ENCODE data around the gene ADAR.
"Not testable (repeated sequence)": the region's sequence is repeated elsewhere in the genome, so short reads cannot be mapped to it uniquely, and the experiment has no call there.

The ADAR gene
- 530 to 710 (median 612) reads per million in 9 experiments for total RNA-seq

DNA sequence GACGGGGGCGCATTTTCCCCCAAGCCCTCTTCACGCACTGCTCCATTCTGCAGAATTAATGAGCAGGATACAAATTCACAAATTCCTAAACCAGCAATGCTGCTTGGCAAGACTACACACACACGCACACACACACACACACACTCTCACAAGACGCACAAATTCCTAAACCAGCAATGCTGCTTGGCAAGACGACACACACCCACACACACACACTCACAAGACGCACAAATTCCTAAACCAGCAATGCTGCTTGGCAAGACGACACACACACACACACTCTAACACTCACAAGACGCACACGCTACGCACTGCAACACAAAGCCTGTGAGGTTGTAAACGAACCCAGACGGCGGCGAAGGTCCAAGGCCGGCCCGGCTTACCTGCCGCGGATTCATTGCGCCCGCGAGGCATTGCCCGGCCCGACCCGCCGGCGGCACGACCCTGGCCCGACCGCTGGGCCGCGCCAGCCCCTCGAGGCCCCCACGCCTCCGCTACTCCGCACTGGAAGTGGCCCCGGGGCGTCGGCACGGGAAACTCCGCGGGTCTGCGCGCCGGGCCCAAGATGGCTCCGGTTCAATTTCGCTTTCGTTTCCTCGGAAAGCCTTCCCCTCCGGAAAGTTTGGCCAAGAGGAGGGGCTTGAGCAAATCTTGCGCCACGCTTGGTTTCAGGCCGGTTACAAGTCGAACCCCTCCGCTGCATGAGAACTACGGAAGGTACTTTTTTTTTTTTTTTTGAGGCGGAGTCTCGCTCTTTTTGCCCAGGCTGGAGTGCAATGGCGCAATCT, at the start of gene ADAR:
TSS of gene ADAR (minus strand) at position 578 of the 788 bp plus-strand sequence. CDS start at position 398, 180 bp downstream.
- Mint-ChIP-seq H3K36me3 (ENCODE audit: insufficient read depth) (peaks cover 34% of the 10 kb centered on the region), H3K27me3 (no peaks in the 10 kb centered on the region), H3K4me1 (ENCODE audit: low read depth in 2 of 2) (peaks cover 46 to 70% of the 10 kb centered on the region in 2 donors), H3K4me3 (peak within 1 kb of the TSS; percentile 74 to 89), H3K27ac (peak within 1 kb of the TSS; percentile 86 to 92), H3K9me3 (no peaks in the 10 kb centered on the region)
- ATAC-seq (replicated peaks): peak; percentile 83
- peak; percentile 83 to 87 (median 86) for DNase-seq

- peaks cover 67 to 70% of the 10 kb centered on the region in 2 donors for H3K27me3 Mint-ChIP-seq
- no peak for ATAC-seq (replicated peaks)
- no peaks in the 10 kb centered on the region for H3K36me3 Mint-ChIP-seq (ENCODE audit: insufficient read depth)
Observed at GRCh38 chr1:154657556-154657955, 49.6 kb upstream of the ADAR start.

DNA sequence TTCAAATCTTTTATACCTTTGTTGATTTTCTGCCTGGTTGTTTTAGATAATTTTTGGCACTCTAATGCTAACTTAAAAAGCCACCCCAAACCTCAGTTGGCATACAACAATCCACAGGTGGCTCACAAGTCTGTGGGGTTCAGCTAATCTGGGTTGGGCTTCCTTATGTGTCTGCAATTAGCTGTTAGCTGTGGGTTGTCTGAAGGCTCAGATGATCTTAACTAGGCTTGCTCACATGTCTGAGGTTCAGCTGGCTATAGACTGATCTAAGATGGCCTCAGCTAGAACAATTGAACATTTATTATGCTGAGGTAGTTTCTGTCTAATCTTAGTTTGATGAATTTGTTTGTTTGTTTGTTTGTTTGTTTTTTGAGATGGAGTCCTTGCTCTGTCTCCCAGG, 44.9 kb upstream of the ADAR start:
- Mint-ChIP-seq H3K27me3 (peaks cover 34 to 36% of the 10 kb centered on the region in 2 donors), H3K4me1 (ENCODE audit: low read depth in 2 of 2) (no peaks in the 10 kb centered on the region), H3K9me3 (no peaks in the 10 kb centered on the region), H3K36me3 (ENCODE audit: insufficient read depth) (no peaks in the 10 kb centered on the region), H3K4me3 (no peak overlapping the region), H3K27ac (no peak overlapping the region)
- ATAC-seq (replicated peaks): no peak
- no peak for DNase-seq

More at GRCh38 chr1:154657556-154657955, 49.6 kb upstream of the ADAR start:
- no peaks in the 10 kb centered on the region for H3K4me1 Mint-ChIP-seq (ENCODE audit: low read depth in 2 of 2)
- H3K27ac Mint-ChIP-seq: no peak overlapping the region
- no peaks in the 10 kb centered on the region for H3K9me3 Mint-ChIP-seq
- DNase-seq: no peak
- no peak overlapping the region for H3K4me3 Mint-ChIP-seq

DNA sequence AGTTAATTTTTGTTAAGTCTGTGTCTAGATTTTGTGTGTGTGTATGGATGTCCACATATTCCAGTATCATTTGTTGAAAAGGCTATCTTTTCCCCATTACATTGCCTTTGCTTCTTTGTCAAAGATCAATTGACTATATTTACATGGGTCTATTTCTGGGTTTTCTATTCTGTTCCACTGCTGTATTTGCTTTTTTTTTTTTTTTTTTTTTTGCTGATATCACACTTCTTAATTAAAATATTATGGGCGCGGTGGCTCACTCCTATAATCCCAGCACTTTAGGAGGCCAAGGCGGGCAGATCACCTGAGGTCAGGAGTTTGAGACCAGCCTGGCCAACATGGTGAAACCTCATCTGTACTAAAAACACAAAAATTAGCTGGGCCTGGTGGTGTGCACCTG, 36.7 kb upstream of the ADAR start:
- ATAC-seq (replicated peaks); H3K4me3 Mint-ChIP-seq; DNase-seq; H3K36me3 Mint-ChIP-seq (ENCODE audit: insufficient read depth); H3K4me1 Mint-ChIP-seq (ENCODE audit: low read depth in 2 of 2); H3K9me3 Mint-ChIP-seq; H3K27ac Mint-ChIP-seq; H3K27me3 Mint-ChIP-seq: not testable (repeated sequence)

DNA sequence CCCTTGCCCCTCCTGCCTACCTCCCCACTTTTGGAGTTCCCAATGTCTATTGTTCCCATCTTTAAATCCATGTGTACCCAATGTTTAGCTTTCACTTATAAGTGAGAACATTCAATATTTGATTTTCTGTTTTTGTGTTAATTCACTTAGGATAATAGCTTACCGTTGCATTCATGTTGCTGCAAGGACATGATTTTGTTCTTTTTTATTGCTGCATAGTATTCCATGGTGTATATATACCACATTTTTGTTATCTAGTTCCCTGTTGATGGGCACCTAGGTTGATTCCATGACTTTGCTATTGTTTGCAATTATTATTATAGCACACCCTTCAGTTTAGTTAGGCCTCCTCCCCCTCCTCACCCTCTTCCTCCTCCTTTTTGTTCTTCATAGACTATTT, 33.5 kb upstream of the ADAR start:
- Mint-ChIP-seq H3K27me3 (peaks cover 15 to 16% of the 10 kb centered on the region in 2 donors), H3K27ac (no peak overlapping the region), H3K4me1 (ENCODE audit: low read depth in 2 of 2) (no peaks in the 10 kb centered on the region), H3K36me3 (ENCODE audit: insufficient read depth) (no peaks in the 10 kb centered on the region), H3K9me3 (peaks cover 0 to 7% of the 10 kb centered on the region in 2 donors), H3K4me3 (no peak overlapping the region)
- ATAC-seq (replicated peaks) (no peak), DNase-seq (no peak)

- Mint-ChIP-seq H3K27ac (no peak overlapping the region), H3K4me1 (ENCODE audit: low read depth in 2 of 2) (no peaks in the 10 kb centered on the region), H3K4me3 (no peak overlapping the region), H3K9me3 (peaks cover 0 to 7% of the 10 kb centered on the region in 2 donors), H3K36me3 (ENCODE audit: insufficient read depth) (no peaks in the 10 kb centered on the region), H3K27me3 (peaks cover 32 to 33% of the 10 kb centered on the region in 2 donors)
- DNase-seq (no peak), ATAC-seq (replicated peaks) (no peak)
Observed at GRCh38 chr1:154639876-154640275, 31.9 kb upstream of the ADAR start.

- DNase-seq: no peak
- peaks cover 0 to 7% of the 10 kb centered on the region in 2 donors for H3K9me3 Mint-ChIP-seq
- no peaks in the 10 kb centered on the region for H3K4me1 Mint-ChIP-seq (ENCODE audit: low read depth in 2 of 2)
- no peak overlapping the region for H3K4me3 Mint-ChIP-seq
- peaks cover 52 to 58% of the 10 kb centered on the region in 2 donors for H3K27me3 Mint-ChIP-seq
- H3K27ac Mint-ChIP-seq: no peak overlapping the region
- no peak for ATAC-seq (replicated peaks)
- H3K36me3 Mint-ChIP-seq (ENCODE audit: insufficient read depth): no peaks in the 10 kb centered on the region
Observed at GRCh38 chr1:154635171-154635570, 27.2 kb upstream of the ADAR start.

DNA sequence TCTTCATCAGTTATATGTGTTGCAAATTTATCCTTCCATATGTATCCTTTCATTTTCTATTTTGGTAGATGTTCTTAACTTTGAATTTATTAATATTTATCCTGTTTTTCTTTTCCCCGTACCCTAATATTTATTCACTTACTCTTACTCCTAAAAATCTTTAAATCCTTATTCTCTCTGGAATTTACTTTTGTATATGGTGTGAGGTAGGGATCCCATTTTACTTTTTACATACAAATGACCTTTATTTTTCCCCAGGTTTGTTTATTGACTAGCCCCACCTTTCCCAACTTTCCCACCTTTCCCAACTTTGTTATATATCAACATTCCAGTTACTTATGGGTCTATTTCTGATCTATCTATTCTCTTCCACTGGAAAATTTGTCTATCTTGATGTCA, 21.7 kb upstream of the ADAR start:
- H3K9me3 Mint-ChIP-seq: no peaks in the 10 kb centered on the region
- ATAC-seq (replicated peaks): no peak
- peaks cover 10 to 12% of the 10 kb centered on the region in 2 donors for H3K4me1 Mint-ChIP-seq (ENCODE audit: low read depth in 2 of 2)
- no peak overlapping the region for H3K4me3 Mint-ChIP-seq
- H3K27me3 Mint-ChIP-seq: peaks cover 17 to 25% of the 10 kb centered on the region in 2 donors
- DNase-seq: no peak
- H3K36me3 Mint-ChIP-seq (ENCODE audit: insufficient read depth): peaks cover 21% of the 10 kb centered on the region
- peak overlapping the region in 1 of 2 donors; percentile 95 for H3K27ac Mint-ChIP-seq

GRCh38 chr1:154629061-154629674, 21.2 kb upstream of the ADAR start:
- DNase-seq: no peak
- Mint-ChIP-seq H3K27me3 (peaks cover 16 to 22% of the 10 kb centered on the region in 2 donors), H3K9me3 (no peaks in the 10 kb centered on the region), H3K27ac (peak overlapping the region; percentile 95 to 97), H3K4me3 (peak overlapping the region in 1 of 2 donors; percentile 34), H3K4me1 (ENCODE audit: low read depth in 2 of 2) (peaks cover 10 to 12% of the 10 kb centered on the region in 2 donors), H3K36me3 (ENCODE audit: insufficient read depth) (peaks cover 21% of the 10 kb centered on the region)
- no peak for ATAC-seq (replicated peaks)

- Mint-ChIP-seq H3K4me3 (peak overlapping the region; percentile 85 to 88), H3K27ac (peak overlapping the region; percentile 95 to 97), H3K36me3 (ENCODE audit: insufficient read depth) (peaks cover 25% of the 10 kb centered on the region), H3K27me3 (peaks cover 9 to 16% of the 10 kb centered on the region in 2 donors), H3K4me1 (ENCODE audit: low read depth in 2 of 2) (peaks cover 12% of the 10 kb centered on the region in 2 donors), H3K9me3 (no peaks in the 10 kb centered on the region)
- ATAC-seq (replicated peaks): no peak
- DNase-seq: no peak
Observed at GRCh38 chr1:154628121-154628405, 20.1 kb upstream of the ADAR start.

GRCh38 chr1:154627257-154628120, 19.5 kb upstream of the ADAR start:
- ATAC-seq (replicated peaks) (peak; percentile 71), DNase-seq (peak; percentile 86 to 90 (median 89))
- Mint-ChIP-seq H3K4me3 (peak overlapping the region; percentile 85 to 88), H3K36me3 (ENCODE audit: insufficient read depth) (peaks cover 25% of the 10 kb centered on the region), H3K27ac (peak overlapping the region; percentile 95 to 97), H3K4me1 (ENCODE audit: low read depth in 2 of 2) (peaks cover 15 to 17% of the 10 kb centered on the region in 2 donors), H3K9me3 (no peaks in the 10 kb centered on the region), H3K27me3 (peaks cover 9 to 16% of the 10 kb centered on the region in 2 donors)

DNA sequence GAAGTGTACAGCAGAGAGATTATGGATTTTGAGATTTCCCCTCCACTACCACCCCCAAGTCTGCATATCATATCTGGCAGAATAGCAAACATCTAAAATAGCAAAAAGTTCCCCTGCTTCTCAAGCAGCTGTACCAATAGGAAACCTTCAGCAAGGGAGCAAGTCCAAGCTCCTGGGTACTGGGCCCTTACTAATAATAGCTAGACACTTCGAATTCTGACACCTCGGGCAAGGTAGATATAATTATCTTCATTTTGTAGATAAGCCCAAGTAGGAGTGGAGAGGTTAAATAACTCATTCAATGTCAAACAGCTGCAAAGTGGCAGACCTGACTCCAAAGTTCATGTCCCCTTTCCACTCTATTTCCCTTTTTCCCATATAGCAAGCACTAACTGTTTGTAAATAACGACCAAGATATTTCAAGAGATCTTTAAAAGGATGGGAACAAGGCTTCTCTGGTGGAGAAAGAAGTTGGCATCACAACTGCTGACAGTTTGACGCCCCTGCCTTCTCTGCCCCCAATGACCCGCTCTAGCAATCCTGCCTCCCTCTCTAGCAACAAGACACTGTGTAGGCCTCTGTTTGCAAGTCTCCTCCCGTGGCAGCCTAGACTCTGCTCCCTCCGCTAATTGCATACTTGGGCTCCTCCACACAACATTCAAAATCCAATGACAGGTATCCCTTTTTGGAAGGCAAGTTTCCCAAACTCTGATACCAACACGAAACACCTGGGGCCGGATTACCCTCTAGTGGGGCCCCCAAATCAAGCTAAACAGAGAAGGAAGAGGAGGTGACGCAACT, 18.7 kb upstream of the ADAR start:
- Mint-ChIP-seq H3K4me1 (ENCODE audit: low read depth in 2 of 2) (peaks cover 18 to 19% of the 10 kb centered on the region in 2 donors), H3K36me3 (ENCODE audit: insufficient read depth) (peaks cover 25% of the 10 kb centered on the region)

More for the DNA sequence above, 18.7 kb upstream of the ADAR start:
- ATAC-seq (replicated peaks) (peak; percentile 23), DNase-seq (peak in 1 of 3 experiments; percentile 34)
- Mint-ChIP-seq H3K9me3 (no peaks in the 10 kb centered on the region), H3K27ac (peak overlapping the region; percentile 95 to 97), H3K27me3 (peaks cover 9 to 10% of the 10 kb centered on the region in 2 donors), H3K4me3 (peak overlapping the region; percentile 85 to 88)
